T follicular helper cell (primary cell): ENCODE measurements around the gene SRPK1.
A peak's percentile ranks its signal among the peaks of the same experiment; 100 is the strongest.

Source experiments
- DNase-seq: peaks from one replicate; pipeline ENCODE4 v3.0.0-alpha.2; 2020; ENCODE audit warnings: low read depth

Gene SRPK1

DNA sequence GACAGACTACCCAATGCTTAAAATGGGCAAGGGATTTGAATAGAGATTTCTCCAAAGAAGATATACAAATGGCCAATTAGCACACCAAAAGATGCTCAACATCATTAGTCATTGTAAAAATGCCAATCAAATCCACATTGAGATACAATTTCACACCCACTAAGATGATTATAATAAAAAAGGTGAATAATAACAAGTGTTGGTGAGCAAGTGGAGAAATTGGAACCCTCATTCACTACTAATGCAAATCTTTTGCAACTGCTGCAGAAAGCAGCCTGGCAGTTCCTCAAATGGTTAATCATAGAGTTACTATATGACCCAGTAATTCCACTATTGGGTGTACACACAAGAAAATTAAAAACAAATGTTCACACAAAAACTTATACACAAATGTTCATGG is 103.4 kb downstream of the SRPK1 start:
- no peak for DNase-seq

DNA sequence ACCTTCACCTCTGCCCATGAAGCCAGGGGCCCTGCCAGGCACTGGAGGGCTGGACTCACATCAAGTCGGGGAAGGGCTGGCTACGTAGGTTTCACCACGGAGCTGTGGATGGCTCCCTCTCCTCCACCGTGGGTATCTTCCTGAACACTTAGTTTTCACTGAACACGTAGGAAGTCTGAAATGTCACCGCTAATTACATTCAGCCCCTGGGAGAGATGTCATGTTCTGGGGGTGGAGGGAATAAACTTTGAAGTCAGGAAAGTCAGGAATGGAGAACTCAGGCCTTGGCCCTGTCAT is 109.3 kb downstream of the SRPK1 start:
- DNase-seq: no peak

DNA sequence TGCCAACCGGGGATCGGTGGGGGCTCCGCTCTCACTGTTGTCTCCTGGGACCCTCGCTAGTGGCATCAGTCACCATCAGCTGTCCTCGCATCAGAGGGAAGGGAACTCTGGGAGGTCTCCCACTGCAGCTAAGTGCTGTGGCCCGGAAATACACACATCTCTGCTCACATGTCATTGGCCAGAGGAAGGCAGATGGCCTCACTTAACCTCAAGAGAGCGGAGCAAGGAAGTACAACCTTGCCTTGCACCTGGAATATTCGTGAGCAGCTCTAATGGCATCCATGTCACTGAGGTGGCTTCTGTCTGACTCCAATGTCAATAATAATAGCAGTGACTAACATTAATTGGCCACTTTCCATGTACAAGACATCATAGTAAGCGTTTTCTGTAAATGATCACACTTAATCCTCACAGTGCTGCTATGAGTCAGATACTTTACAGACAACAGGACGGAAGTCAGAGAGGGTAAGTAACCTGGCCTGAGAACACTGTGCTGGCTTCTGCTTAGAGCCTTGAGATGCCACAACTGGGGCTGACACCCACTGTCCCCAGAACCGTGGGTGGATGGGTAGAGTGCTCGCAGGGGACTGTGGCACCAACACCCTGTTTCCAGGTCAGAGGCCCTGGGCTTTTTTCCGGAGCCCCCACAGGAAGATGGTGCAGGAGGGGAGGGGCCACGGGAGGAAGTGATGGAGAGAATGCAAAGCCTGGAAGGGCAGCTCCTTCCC is 109.8 kb downstream of the SRPK1 start:
- DNase-seq: no peak

DNA sequence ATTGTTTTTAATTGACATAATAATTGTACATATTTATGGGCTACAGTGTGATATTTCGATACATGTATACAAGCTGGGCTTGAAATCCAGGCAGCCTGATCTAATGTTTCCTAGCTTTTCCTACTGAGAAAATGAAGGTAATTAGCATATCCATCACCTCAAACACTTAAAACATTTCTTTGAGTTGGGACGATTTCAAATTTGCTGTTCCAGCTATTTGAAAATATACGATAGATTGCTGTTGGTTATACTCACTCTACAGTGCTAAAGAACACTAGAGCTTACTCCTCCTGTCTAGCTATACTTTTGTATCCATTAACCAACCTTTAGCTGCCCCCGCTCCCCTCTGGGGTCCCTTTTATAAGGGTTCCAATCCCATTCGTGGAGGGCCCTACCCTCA is 111.1 kb downstream of the SRPK1 start:
- DNase-seq: no peak

DNA sequence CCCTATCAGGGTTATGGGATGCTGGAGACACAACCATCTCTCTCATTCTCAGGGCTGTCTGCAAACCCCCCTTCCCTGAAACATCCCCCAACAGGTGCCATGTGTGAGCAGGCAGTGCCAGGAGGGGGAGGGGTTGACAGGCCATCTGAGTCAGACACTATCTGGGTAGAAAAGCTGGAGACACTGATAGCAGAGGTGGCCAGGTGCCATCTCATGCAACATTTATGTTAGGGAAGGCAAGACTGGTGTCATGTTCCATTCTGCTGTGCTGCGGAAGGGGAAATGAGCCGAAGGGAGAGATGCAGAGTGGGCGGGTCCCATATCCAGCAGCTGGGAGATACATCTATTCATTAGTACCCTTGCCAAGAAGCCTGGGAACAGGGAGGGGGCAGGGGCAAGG is 112.2 kb downstream of the SRPK1 start:
- no peak for DNase-seq

DNA sequence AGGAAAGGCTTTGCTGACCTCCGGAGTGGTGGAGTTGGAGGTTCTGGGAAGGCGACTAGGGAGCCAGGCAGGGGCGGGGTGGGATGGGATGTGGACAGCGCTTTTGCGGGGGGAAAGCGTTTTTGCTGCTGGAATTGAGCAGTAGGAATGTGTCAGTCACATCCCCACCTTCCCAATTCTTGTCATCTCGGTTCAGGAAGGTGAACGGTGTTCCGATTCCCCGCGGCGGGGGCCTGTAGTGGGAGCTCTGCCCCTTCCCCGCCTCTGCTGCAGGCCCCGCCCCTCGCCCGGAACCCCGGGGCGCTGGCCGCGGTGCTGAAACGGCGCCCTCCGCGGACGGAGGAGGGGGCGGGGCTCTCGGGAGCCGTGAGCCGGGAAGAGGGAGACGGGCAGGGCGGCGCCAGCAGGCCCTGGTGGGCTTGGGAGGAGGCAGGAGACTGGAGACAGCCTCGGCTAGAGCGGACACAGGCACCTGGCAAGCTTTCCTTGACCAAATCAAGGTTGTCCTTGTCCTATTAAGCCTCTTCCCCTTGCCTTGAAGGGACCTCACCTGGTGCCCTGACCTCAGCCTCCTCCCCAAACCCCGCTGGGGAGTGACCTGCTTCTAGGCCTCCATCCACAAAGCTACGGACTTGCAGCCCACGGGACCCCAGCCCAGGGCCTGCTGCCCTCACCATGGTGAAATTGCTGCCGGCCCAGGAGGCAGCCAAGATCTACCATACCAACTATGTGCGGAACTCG is 115.7 kb downstream of the SRPK1 start, which contains the start of gene LHFPL5:
LHFPL5 (plus strand) TSS at position 357 of the 741 bp plus-strand sequence; CDS start at position 676, 319 bp downstream.
- DNase-seq: peak; percentile 15

DNA sequence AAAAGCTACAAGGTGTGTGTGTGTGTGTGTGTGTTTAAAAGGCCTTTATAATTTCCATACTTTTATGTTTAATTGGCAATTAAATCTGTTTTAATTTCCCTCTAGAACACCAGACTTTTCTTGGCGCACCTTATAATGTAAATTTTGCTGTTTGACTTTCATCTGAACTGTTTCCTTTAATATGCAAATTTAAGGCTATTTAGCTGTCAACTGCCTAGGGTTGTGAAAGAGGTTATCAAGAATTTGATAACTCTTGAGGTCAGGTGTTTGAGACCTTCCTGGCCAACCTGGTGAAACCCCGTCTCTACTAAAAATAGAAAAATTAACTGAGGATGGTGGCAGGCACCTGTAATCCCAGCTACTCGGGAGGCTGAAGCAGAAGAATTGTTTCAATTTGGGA is 119.8 kb downstream of the SRPK1 start:
- no peak for DNase-seq

DNA sequence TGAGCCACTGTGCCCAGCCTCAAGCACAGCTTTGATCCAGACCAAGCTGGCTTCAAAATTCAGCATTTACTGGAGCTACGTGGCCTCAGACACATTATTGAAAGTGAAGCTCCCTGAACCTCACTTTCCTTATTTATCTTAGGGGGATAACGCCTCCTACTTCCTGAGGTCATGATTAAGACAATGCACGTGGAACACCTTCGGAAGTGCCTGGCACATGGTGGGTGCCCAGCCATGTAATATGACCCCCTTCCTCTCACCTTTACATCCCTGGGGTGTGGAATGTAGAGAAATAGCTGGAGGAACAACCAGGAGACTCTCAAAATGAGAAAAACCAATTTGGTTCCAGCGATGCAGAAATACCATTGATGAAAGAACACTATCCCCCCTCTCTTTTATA is 122.2 kb downstream of the SRPK1 start:
- no peak for DNase-seq

DNA sequence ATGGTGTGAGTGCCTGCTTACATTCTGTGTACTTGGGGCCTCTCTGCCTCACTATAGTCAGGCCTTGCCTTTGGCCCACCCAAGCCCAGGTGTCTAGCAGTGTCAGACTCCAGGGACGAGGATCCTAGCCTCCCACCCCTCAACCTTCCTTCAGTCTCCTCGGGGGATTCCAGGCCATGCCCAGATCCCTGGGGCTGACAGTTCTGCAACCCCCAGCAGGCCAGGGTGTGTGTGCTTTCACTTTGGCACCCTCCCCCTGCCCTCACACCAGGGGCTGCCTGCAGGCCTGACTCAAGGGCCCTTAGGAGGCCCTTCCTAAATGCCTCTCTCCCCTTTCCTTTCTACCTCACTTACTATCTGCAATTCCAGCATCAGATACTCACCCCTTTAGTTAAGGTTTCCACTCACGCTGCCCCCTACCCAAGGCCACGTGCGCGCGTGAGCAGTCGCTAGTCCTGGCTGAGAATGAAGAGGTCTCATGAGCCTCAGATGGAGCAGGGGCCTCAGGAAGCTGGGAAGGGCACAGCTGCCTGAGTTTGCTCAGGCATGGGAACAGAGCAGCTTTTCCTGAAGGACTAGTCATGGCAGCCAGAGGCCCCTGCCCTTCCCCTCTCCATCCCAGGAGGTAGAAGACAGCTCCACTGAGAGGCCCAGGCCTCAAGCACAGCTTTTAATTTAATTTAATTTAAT is 122.9 kb downstream of the SRPK1 start:
- DNase-seq: no peak

DNA sequence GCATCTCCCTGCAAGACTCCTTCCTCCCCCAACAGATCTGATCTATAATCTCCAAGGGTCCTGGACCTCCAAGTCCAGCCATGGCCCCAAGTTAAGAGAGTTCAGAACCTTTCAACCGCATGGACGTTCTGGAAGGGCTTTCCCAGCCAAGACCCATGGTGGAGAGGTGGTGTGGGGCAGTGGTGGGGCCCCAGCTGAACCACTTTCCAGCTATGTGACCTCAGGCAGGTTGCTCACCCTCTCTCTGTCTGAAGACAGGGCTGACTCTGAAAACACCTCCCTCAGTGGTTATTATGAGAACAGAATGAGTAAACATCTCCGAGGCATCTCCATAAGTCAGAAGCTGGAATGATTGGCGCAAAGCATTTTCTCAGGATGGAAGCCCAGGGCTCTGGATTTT is 124.7 kb downstream of the SRPK1 start:
- no peak for DNase-seq

DNA sequence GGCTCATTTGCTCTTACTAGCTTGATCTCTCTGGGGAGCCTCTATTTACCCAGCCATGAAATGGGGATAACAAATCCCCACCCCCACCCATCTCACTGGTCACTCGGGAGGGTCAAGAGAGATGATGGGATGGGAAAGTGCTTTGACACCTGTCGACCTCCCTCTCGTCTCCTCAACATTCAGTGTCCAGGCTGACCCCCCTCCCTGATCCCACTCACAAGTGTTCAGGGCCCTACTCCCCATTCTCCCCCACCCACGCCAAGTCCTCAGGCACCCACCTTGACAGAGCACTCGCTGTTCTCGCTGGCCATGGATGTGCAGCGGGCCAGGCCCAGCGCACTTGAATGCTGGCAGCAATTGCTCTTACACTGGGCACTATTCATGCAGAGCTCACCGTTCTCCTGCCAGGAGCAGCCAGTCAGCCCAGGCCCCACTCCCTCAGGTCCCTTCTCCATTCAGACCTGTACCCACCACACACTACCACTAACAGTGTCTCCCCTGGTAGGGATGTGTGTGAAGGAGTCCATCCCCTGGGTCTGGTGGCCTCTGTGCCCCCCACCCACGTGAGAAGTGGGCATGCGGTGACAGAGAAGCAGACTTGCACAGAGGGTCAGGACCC is 125.3 kb downstream of the SRPK1 start:
- DNase-seq: no peak

DNA sequence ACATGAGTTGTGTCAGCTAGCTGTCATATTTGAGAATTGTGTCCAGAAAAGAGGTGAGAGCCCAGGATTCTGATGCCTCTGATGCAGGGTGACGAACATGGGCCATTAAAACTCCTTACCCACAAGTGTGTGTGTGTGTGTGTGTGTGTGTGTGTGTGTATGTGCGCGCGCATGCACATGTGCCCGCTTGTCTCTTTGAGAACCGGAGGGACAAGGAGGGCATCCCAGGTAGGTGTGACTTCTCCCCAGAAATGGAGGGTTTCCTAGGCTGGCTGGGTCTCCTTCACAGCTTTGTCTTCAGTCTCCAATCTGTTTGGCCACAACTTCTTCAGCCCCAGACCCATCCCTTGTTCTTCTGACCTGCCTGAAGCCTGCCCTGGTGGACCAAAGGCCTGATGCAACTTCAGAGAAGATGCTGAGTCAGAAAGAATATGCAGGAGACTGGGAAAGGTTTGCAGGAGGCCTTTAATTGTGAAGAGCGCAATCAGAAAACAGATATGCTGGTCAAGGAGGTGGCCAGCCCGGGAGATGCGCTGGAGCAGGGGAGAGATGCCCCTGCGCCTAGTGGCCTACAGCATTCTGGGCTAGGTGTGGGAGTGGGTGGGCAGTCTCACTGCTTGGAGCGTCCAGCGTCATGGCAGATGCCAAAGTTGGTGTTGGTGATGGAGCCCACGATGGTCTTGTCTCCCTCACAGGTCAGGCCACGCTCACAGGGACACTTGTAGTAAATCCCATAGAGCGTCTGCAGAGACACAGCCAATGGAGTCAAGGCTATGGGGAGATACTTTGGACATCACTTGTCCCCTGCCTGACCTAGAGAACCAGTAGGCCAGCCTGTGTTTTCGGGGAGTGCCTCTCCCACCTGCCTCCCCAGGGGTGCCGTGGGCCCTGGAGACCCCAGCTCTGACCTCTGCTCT is 126.1 kb downstream of the SRPK1 start:
- DNase-seq: no peak

DNA sequence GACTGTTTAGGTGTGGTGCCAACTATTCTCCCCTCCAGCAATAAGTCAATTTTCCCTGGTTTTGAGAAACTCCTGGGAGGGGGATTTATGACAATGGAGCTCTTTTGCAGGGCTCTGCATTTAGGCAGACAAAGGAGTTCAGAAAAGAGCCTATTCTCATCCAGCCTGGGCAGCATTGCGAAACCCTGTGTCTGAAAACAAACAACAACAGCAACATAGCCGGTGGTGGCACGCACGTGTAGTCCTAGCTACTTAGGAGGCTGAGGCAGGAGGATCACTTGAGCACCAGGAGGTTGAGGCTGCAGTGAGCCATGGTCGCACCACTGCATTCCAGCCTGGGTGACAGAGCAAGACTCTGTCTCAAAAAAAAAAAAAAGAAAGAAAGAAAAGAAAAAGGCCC is 130.2 kb downstream of the SRPK1 start:
- DNase-seq: no peak

DNA sequence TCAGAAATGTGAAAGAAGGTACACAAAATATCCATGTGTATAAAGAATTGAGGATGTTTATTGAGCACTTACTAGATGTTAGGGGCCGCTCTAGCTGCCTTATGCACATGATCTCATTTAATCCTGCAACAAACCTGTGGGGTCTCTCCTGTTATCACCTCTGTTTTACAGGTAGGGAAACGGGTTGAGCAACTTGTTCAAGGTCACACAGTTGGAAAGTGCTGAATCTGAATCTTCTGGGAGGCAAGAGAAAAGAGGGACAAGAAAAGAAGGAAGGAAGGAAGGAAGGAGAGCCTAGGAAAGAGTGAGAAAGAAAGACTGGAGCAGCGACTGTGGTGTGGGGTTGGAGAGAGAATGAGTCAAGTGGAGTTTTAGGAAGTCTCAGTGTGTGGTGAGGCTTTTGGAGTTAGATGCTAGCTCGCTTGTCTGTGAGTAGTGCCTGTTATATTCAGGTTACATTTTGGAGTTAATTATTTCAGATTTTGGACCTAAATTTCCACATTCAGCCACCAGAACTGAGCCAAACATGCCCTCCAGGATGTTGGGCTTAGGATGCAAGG is 132.4 kb downstream of the SRPK1 start:
- DNase-seq: no peak

DNA sequence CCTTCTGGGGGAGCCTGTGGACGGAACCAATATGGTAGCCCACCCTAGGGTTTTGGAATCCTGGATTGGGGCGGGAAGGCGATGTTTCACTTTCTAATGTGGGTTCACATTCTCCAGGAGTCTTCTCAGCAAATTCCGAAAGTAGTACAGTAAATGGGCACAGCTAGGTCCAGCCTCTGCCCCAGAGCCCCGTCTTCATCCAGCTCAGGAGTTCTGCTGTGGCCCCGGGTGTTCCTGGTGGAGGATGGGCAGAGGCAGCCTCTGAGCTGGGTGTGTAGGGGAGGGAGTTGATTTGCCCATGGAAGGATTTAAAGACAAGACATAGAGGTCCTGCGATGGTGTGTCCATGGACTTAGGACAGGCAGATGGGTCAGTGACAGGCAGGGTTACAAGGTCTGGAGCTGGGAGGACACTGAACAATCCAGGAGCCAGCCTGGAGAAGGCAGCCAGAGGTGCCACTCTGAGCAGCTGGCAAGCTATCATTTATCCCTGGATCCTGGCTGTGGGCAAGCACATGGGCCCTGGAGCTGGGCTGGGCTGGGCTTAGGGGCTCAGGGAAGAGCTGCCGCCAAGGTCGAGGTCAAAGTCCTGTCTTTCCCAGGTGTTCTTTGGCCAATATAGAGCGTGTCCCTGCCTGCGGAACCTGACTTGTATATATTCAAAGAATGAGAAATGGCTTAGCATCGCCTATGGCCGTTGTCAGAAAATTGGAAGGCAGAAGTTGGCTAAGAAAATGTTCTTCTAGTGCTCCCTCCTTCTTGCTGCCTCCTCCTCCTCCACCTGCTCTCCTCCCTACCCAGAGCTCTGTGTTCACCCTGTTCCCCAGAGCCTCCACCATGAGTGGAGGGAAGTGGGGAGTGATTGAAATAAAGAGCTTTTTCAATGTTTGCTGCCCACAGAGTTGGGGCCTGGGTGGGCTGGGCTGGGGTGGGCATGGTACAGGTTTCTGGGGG is 133.4 kb downstream of the SRPK1 start:
- DNase-seq: no peak

DNA sequence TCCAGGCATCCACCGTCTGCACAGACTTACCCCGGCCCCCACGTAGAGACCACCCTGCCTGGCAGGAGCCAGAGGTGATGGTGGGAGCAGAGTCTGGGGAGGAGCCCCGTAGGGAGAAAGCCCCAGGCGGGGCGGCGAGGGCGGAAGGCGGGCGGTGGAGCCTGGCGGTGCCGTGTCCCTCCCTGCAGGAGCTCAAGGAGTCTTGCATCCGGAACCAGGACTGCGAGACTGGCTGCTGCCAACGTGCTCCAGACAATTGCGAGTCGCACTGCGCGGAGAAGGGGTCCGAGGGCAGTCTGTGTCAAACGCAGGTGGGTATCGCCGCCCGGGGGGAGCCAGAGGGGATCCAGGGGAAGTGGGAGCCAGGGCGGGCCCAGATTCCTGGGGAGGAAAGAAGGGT is 134.1 kb downstream of the SRPK1 start:
- DNase-seq: no peak

DNA sequence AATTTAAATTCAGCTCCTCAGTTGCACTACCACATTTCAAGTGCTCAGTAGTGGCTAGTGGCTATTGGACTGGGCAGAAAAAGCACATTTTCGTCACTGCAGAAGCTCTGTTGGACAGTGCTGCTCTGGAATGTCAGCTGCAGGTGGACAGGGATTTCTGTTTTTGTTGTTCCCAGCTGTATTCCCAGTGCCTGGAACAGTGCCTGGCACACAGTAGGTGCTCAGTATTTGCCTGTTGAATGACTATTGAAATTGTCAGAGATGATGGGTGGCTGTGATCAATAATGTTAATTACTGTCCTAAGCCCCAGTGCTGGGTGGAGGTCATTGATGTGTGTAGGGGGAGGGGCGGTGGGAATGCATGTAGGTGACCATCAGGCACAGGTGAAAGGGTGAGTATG is 134.6 kb downstream of the SRPK1 start:
- DNase-seq: no peak

DNA sequence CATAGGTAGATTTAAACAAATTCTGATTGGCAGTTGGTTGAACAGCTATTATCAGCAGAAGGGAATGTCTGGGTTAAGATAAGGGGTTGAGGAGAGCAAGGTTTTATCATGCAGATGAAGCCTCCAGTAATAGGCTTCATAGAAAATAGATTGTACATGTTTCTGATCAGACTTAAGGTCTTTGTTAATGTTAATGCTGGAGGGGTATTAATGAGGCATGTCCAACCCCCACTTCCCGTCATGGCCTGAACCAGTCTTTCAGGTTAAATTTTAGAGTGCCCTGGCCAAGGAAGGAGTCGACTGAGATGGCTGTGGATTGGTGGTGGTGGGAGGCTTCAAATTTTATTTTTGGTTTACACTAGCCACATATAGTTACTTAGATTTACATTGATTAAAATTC is 136.7 kb downstream of the SRPK1 start:
- DNase-seq: no peak
